SK-N-SH treated with all-trans-retinoic acid at 6 μM for 48 hours (cell line): Measurements from ENCODE around the gene RARRES1.

Experiments used
- ATAC-seq: fragments of 200-7000 bp; cut with Tn5 transposase; 3 replicates; pipeline ENCODE4 v1.9.1; 2020; ENCODE audit warnings: mild to moderate bottlenecking, moderate library complexity
- ARNTL ChIP-seq: fragments of 450-650 bp; formaldehyde crosslinking; IDR thresholded peaks from 2 replicates; pipeline ENCODE4 v1.5.0; 2020; ENCODE audit warnings: low read depth, mild to moderate bottlenecking, moderate library complexity, borderline replicate concordance
- BACH2 ChIP-seq: fragments of 250-450 bp; sonication (Bioruptor Pico); IDR thresholded peaks from 2 replicates; pipeline ENCODE4 v1.9.0; 2021; ENCODE audit warnings: mild to moderate bottlenecking, borderline replicate concordance
- CREB5 ChIP-seq: fragments of 250-450 bp; sonication (Bioruptor Pico); IDR thresholded peaks from 2 replicates; pipeline ENCODE4 v1.5.1; 2020; ENCODE audit warnings: low read depth, mild to moderate bottlenecking, moderate library complexity
- ESRRG ChIP-seq: fragments of 250-450 bp; sonication (Bioruptor Pico); IDR thresholded peaks from 2 replicates; pipeline ENCODE4 v1.6.1; 2021; ENCODE audit warnings: mild to moderate bottlenecking
- GLIS3 ChIP-seq: fragments of 250-450 bp; sonication (Bioruptor Pico); IDR thresholded peaks from 2 replicates; pipeline ENCODE4 v1.5.0; 2020; ENCODE audit warnings: mild to moderate bottlenecking, moderate library complexity
- ISL1 ChIP-seq: fragments of 250-450 bp; sonication (Bioruptor Pico); IDR thresholded peaks from 2 replicates; pipeline ENCODE4 v2.1.2; 2022; ENCODE audit warnings: mild to moderate bottlenecking, moderate library complexity
- OSR1 ChIP-seq: fragments of 250-450 bp; sonication (Bioruptor Pico); IDR thresholded peaks from 2 replicates; pipeline ENCODE4 v1.8.0; 2022; ENCODE audit warnings: moderate library complexity, mild to moderate bottlenecking, inconsistent platforms
- PATZ1 ChIP-seq: fragments of 250-450 bp; sonication (Bioruptor Pico); IDR thresholded peaks from 2 replicates; pipeline ENCODE4 v1.8.0; 2020; ENCODE audit warnings: mild to moderate bottlenecking, moderate library complexity, borderline replicate concordance
- PPARA ChIP-seq: fragments of 250-450 bp; sonication (Bioruptor Pico); IDR thresholded peaks from 2 replicates; pipeline ENCODE4 v1.5.0; 2020; ENCODE audit warnings: mild to moderate bottlenecking, borderline replicate concordance
- RARB ChIP-seq: fragments of 250-450 bp; sonication (Bioruptor Pico); IDR thresholded peaks from 2 replicates; pipeline ENCODE4 v1.8.0; 2021; ENCODE audit warnings: mild to moderate bottlenecking, moderate library complexity
- SNAI2 ChIP-seq: fragments of 250-450 bp; sonication (Bioruptor Pico); IDR thresholded peaks from 2 replicates; pipeline ENCODE4 v1.5.0; 2020; ENCODE audit warnings: mild to moderate bottlenecking, moderate library complexity
- TCF4 ChIP-seq: fragments of 250-450 bp; sonication (Bioruptor Pico); IDR thresholded peaks from 2 replicates; pipeline ENCODE4 v1.8.0; 2021; ENCODE audit warnings: mild to moderate bottlenecking, moderate library complexity, borderline replicate concordance
- ZFP3 ChIP-seq: fragments of 250-450 bp; sonication (Bioruptor Pico); IDR thresholded peaks from 2 replicates; pipeline ENCODE4 v1.5.0; 2020; ENCODE audit warnings: mild to moderate bottlenecking, moderate library complexity
- ZFP30 ChIP-seq: fragments of 450-650 bp; formaldehyde crosslinking; IDR thresholded peaks from 2 replicates; pipeline ENCODE4 v1.5.0; 2022; ENCODE audit warnings: mild to moderate bottlenecking, moderate library complexity
- ZNF565 ChIP-seq: fragments of 450-650 bp; formaldehyde crosslinking; conservative IDR thresholded peaks from 2 replicates; pipeline ENCODE4 v1.5.0; 2020; ENCODE audit warnings: low read depth, mild to moderate bottlenecking, moderate library complexity
- ZNF8 ChIP-seq: fragments of 450-650 bp; formaldehyde crosslinking; IDR thresholded peaks from 2 replicates; pipeline ENCODE4 v1.5.0; 2020; ENCODE audit warnings: mild to moderate bottlenecking, moderate library complexity
- TF ChIP-seq, protein P1 (sequence below): fragments of 250-450 bp; sonication (Bioruptor Pico); IDR thresholded peaks from 2 replicates; pipeline ENCODE4 v1.8.0; 2021; ENCODE audit warnings: low read depth, mild to moderate bottlenecking, moderate library complexity, borderline replicate concordance
- TF ChIP-seq, protein P2 (sequence below): fragments of 250-450 bp; sonication (Bioruptor Pico); IDR thresholded peaks from 2 replicates; pipeline ENCODE4 v1.5.1; 2021; ENCODE audit warnings: mild to moderate bottlenecking, moderate library complexity
- TF ChIP-seq, protein P3 (sequence below): fragments of 250-450 bp; sonication (Bioruptor Pico); IDR thresholded peaks from 2 replicates; pipeline ENCODE4 v1.5.0; 2020; ENCODE audit warnings: mild to moderate bottlenecking, moderate library complexity

Gene RARRES1

DNA sequence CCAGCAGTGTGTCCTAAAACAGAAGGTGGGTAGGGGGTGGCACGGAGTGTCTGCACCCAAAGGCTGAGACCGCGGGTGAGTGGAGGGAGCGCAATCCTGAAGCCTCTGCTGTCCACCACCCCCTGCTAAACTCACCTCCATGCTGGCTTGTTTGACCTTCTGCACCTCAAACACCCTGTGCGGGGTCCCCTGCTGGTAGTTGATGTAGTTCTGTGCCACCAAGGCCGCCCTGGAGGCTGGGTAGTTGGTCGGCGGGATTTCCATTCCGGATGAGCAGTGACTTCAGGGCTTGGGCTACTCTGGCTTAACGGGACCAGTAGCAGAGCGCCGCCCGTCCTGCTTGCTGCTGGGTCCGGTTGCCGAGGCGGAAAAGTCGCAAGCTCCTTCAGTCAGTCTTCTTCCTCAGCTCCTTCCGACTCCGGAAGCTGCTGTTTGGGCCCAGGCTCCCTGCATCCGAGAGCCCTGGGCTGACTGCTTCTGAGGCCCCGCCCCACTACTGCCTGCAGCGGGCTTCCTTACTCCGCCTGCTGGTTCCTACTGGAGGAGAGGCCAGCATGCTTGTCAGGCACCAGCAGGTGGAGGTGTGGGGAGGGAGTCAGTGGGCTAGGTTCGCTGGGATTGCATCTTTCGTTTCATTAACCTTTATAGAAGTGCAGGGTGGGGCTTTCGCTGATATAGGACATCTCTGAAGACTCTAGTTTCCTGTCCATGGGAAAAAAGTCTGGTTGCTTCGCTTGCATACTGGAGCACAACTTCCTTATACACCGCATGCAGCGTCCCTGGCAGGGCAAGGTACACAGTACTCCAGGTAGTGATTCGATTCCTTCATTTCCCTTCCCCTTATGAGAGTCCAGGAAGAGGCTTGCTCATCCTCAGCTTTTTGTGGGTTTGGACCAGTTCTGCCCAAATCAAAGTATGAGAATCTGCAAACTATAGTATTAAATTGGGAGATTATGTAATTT lies 59.8 kb downstream of the RARRES1 start, which contains the start of gene LXN:
TSS of gene LXN (minus strand) at position 434 of the 962 bp plus-strand sequence. CDS start at position 264, 170 bp downstream.
- TF ChIP-seq ZNF565 (CRISPR knock-in tag) (no peak), ARNTL (no peak), TCF4 (CRISPR knock-in tag) (no peak), PATZ1 (CRISPR knock-in tag) (no peak), PPARA (CRISPR knock-in tag) (no peak)
- TF ChIP-seq, protein P1, sequence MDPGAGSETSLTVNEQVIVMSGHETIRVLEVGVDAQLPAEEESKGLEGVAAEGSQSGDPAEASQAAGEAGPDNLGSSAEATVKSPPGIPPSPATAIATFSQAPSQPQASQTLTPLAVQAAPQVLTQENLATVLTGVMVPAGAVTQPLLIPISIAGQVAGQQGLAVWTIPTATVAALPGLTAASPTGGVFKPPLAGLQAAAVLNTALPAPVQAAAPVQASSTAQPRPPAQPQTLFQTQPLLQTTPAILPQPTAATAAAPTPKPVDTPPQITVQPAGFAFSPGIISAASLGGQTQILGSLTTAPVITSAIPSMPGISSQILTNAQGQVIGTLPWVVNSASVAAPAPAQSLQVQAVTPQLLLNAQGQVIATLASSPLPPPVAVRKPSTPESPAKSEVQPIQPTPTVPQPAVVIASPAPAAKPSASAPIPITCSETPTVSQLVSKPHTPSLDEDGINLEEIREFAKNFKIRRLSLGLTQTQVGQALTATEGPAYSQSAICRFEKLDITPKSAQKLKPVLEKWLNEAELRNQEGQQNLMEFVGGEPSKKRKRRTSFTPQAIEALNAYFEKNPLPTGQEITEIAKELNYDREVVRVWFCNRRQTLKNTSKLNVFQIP: no peak
- peak; percentile 47; the same call in 2 of the 3 replicates for ATAC-seq

DNA sequence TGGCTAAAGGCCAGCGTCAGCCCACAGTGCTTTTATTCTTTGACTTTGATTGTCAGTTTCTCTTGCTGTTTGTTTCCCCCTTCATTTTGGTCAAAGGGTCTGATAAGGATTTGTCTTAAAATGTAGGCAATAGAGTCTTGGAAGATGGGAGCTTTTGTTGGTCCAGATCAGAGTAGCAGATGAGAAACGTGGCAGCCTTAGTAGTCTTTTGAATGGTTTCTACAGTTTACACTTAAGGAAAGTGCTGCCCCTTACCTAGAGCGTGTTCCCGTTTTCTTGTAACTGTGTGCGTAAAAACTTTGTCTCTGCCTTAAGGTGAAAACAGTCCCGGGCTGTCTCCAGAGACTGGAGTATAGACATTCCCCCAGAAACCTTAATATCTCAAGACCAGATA lies 60.4 kb downstream of the RARRES1 start:
- TF ChIP-seq ISL1 (CRISPR knock-in tag) (no peak), PPARA (CRISPR knock-in tag) (no peak), SNAI2 (no peak), ZFP30 (CRISPR knock-in tag) (no peak)
- no peak for ATAC-seq

DNA sequence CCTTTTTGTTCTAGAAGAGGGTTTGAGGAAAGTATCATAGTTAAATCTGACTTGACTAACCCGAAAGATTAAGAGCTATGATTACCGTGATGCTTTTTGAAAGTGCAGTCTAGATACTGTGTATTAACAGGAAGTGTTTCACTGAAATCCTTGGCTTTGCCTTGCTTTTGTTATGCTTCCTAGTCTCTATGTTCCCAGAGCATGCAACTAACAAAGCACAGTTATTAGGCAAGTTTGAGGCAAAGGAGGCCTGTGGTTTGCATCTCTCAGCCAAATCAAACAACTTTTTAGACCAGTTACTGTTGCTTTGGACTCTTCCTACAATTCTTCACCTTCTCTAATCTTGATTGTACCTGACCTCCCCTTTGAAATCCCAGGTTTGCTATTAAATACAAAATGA lies 63.8 kb downstream of the RARRES1 start:
- no peak for ATAC-seq
- TF ChIP-seq ISL1 (CRISPR knock-in tag) (no peak), ZFP30 (CRISPR knock-in tag) (no peak), OSR1 (no peak), TCF4 (CRISPR knock-in tag) (no peak), ZNF8 (no peak), PPARA (CRISPR knock-in tag) (no peak), GLIS3 (CRISPR knock-in tag) (no peak), BACH2 (no peak), PATZ1 (CRISPR knock-in tag) (no peak), ARNTL (no peak), CREB5 (CRISPR knock-in tag) (no peak), RARB (CRISPR knock-in tag) (no peak), ESRRG (no peak), ZFP3 (CRISPR knock-in tag) (no peak)
- TF ChIP-seq, protein P1: no peak
- TF ChIP-seq, protein P2, sequence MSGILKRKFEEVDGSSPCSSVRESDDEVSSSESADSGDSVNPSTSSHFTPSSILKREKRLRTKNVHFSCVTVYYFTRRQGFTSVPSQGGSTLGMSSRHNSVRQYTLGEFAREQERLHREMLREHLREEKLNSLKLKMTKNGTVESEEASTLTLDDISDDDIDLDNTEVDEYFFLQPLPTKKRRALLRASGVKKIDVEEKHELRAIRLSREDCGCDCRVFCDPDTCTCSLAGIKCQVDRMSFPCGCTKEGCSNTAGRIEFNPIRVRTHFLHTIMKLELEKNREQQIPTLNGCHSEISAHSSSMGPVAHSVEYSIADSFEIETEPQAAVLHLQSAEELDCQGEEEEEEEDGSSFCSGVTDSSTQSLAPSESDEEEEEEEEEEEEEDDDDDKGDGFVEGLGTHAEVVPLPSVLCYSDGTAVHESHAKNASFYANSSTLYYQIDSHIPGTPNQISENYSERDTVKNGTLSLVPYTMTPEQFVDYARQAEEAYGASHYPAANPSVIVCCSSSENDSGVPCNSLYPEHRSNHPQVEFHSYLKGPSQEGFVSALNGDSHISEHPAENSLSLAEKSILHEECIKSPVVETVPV (CRISPR knock-in tag): no peak
- TF ChIP-seq, protein P3, sequence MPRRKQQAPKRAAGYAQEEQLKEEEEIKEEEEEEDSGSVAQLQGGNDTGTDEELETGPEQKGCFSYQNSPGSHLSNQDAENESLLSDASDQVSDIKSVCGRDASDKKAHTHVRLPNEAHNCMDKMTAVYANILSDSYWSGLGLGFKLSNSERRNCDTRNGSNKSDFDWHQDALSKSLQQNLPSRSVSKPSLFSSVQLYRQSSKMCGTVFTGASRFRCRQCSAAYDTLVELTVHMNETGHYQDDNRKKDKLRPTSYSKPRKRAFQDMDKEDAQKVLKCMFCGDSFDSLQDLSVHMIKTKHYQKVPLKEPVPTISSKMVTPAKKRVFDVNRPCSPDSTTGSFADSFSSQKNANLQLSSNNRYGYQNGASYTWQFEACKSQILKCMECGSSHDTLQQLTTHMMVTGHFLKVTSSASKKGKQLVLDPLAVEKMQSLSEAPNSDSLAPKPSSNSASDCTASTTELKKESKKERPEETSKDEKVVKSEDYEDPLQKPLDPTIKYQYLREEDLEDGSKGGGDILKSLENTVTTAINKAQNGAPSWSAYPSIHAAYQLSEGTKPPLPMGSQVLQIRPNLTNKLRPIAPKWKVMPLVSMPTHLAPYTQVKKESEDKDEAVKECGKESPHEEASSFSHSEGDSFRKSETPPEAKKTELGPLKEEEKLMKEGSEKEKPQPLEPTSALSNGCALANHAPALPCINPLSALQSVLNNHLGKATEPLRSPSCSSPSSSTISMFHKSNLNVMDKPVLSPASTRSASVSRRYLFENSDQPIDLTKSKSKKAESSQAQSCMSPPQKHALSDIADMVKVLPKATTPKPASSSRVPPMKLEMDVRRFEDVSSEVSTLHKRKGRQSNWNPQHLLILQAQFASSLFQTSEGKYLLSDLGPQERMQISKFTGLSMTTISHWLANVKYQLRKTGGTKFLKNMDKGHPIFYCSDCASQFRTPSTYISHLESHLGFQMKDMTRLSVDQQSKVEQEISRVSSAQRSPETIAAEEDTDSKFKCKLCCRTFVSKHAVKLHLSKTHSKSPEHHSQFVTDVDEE: no peak
